GM21367 (cell line): Measurements from ENCODE around the gene TNFAIP8L3.
"Not testable (repeated sequence)": the region's sequence is repeated elsewhere in the genome, so short reads cannot be mapped to it uniquely, and the experiment has no call there.

Source experiments
- ATAC-seq: cut with Tn5 transposase; IDR thresholded peaks from one replicate; pipeline ENCODE4 v1.9.1; 2021; ENCODE audit not compliant: unreplicated experiment

TNFAIP8L3 gene

DNA sequence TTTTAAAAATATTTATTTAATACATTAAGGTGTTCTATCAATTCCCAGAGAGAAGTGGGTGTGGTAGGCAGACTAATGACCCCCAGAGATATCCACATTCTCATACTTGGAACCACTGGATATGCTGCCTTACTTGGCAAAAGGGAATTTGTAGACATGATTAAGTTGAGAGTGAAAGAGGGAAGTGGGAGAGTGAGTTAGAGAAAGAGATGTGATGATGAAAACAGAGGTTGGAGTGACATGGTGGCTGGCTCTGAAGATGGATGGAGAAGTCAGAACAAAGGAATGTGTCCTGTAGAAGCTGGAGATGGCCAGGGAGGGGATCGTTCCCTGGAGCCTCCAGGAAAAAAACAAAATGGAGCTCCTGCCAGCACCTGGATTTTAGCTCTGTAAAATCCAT lies 32.0 kb downstream of the TNFAIP8L3 start:
- ATAC-seq: no peak

DNA sequence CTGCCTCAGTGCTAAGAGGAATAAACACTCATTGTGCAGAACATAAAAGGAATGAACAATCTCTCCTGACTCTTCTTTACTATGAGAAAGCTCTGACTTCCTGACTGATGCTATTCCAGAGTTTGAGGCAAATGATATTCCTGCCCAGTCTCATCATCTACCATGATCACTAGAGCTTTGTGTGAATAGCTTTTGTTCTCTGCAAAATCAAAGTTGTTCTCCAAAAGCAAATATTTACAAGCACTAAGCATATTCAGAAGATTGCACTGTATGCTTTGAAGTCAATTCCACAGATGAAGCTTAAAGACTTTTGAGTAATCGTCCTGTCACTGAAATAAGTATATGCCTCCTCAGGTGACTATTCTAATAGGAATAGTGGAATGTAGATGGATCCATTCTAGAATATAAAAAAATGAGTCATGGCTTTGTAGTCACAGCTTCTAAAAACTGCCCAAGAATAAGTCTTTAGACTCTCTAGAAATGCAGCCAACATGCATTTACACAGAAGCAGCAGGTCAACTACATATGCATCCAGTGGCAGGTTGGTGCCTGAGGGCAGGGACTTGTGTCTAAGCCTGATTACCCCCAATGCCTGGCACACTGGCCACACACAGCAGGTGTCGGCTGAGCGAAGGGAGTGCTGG lies 34.6 kb downstream of the TNFAIP8L3 start:
- ATAC-seq: no peak

DNA sequence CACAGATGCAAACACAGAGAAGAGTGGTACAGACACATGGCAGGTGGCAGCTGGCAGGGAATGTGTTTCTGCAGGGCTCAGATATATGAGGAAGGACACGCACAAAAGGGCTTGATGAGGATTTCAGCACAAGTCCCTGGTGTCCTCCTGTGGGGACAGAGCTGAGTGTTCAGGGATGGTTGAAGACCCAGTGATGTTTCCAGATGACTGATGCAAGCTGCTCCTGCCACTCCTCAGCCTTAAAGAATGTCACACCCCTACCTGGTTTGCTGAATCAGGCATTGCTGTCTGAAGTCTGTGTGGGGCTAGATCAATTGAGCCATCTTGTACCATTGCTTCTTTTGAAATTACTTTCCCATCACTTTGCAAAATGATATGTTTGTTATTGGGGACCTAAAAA lies 40.2 kb downstream of the TNFAIP8L3 start:
- no peak for ATAC-seq

DNA sequence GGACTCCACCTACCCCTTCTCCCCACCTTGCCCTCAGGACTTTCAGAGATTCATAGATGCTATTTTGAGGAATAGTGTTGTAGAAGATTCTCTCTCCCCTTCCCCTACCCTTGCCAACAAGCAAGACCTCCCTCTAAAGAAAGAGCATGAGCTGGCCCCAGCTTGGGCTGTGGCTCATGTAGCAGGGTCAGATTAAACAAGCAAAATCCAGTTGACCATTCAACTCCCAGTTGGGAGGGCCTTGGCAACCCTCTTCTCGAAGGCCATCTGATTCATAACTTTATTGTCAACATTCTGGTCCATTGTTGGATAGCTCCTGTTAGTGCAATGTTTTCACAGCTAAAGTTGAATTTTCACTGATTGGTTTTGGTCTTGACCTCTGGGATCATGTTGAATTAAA lies 41.1 kb downstream of the TNFAIP8L3 start:
- ATAC-seq: no peak

DNA sequence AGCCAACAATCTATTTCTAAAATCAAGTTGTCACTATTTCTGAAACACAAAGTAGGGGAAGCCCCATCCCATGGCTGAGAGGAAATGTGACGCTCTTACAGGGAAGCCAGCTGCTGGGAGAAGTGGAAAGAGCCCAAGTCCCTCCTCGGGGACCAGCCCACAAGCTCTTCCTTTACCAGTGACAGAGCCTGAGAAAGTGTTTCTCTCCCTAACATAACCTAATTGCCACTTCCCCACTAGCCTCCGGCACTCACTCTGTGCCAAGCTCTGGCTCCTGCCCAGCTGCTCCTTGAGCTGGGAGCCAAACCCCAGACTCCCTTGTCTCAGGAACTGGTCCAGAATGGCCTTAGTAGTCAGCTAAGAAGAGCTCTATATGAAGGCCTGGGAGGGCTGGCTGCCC lies 42.9 kb downstream of the TNFAIP8L3 start:
- no peak for ATAC-seq

DNA sequence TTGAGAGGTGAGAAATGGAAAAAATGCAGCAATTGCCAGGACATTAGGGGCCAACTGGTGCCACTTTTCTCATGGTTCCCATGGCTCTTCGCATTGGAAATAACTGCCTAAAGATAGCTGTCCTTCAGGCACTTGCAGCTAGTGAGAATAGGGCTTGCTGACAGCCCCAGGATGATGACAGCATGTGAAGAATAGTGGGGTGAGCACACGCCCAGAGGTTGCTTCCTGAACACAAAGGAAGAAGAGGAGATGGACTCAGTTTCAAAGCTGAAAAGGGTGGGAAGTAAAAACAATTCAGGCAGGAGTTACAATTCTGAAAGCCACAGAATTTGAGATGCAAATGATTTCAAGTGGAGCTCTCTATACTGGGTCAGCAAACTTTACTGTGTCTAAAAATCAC lies 45.6 kb downstream of the TNFAIP8L3 start:
- no peak for ATAC-seq

DNA sequence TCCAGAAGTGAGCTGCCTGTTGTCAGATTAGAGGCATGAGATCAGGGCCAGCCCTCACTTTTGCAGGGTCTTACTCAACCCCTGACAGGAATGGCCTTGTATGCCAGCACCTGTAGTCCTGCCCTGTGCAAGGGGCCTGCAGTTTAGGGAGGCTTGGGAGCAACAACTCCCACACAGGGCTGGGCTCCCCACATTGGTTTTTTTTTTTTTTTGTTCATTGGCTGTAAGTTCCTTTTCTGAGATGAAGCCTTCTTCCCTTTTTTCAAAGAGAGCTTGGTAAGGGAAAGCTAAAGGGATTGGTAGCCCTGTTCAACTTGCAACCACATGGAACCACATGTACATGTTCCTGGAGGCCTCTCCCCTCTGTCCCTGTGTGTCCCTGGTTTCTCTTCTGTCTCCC lies 46.4 kb downstream of the TNFAIP8L3 start:
- no peak for ATAC-seq

DNA sequence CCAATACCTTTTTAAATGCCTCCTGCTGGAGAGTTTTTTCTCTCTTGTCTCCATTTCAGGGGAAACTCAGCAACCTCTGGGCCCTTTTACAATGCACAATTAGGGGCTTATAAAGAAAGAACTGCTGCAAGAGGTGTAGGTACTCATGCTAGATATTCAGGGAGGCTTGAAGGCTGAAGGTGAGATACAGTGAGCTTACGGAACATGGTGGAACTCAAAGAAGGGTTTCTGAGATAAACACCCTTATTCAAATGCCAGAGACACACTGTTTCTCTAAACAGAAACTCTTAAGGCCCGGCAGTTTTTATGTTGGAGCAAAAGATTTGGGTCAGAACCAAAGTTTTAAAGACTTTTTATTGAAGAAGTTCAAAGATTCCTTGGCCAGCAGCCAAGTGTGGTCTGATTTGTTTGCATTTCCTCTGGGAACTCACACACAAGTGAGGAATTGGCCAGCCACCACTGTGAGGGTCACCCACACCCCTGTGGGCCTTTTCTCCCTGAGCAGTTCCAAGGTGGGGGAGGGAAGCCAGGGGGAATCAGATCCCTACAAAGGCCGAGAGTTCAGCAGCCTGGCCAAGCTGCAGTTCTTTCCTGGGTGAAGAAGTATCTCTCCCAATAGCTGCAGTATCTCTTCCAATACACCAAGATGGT lies 47.8 kb downstream of the TNFAIP8L3 start:
- ATAC-seq: no peak

DNA sequence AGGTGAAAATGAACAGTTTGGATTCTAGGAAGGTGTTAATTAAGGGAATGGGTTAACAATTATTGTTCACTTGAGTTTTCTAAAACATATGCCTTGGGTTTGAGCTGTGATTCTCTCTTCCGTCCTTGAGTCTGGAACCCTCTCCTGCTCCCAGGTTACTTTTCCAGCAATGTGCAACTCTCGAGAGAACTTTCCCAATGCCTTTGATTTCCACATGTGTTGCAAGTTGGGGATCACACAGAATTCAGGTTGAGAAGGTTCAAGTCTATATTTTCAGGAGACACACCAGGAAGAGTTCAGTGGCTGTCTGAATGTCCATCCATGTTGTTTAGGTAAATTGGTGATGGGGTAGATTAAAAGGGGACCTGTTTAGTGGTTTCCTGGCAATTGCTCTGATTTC lies 48.7 kb downstream of the TNFAIP8L3 start:
- ATAC-seq: no peak

DNA sequence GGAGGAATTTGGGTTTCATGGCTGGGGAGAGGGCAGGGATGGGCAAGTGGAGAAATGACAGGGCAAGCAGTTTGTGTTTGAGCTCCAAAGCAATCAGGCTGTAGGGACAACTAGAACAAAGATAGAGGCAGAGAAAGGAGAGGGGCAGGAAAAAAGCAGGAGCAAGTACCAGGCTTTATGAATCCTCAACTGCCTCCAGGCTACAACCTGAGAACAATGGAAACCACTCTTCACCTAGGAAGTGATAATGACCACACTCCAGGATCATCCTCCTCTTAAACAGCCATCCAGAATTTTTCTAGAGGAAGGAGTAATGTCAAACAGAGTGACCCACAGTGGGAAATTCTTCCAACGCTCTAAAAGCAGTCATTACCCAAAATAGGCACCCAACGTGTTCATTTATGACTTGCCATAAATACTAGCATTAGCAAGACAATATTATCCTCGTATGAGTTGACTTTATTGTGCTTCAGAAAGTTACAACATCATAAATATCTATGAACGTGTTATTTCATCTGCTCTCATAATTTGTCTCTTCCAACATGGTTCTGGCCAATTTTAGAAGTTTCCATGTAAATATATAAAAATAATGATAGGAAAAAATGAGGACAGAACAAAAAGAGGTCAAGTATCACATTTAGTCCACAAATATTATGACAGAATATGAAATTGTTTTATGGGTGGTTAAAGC lies 50.5 kb downstream of the TNFAIP8L3 start:
- no peak for ATAC-seq

DNA sequence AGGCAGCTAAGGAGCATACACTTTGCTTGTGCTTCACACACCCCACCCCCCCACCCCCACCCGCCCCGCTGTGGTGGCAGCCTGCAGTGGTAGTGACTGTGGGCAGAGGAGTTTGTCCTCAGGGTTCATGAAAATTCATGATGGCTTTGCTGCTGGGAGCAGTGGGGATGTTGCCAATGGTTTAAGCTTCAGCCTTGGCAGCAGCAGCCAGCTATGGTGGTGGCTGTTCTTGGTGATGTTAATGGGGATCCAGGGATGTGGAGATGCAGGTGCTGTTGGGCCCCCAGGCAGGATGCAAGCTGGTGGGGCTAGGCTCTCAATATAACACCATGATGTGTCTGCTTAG lies 55.8 kb downstream of the TNFAIP8L3 start:
- ATAC-seq: no peak

DNA sequence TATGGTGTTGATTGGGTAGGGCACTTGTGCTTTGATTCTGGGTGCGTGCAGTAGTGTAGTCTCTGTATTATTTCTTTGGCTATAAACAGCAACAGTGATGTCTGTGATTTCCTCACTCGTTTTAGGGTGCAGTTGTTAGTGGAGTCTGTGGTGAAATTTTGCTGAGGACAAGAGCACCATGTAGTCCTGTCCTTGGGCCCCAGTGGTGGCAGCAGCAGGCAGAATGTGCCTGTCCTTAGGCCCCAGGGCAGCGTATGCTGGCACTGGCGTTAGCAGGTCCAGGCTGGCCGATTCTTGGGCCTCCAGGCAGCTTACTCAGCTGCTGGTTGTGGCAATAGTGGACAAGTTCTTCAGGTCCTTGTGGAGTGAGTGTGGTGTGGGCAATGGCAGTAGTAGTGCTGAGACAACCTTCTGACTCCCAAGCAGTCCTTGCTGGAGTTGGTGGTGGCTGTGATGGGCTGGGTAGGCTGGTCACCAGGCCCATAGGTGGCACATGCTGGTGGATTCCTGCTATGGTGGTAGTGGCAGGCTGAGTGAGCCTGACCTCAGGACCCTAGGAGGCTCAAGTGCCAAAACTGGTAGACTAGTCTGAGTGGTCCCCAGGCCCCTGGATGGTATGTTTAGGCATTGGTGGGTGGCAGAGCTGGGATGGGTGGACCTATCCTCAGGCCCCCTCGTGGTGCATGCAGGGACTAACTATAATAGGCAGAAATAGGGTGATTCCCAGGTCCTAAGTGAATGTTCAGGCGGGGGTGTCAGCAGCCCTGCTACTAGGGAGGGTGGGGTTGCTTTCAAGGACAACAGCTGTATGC lies 56.3 kb downstream of the TNFAIP8L3 start:
- no peak for ATAC-seq

DNA sequence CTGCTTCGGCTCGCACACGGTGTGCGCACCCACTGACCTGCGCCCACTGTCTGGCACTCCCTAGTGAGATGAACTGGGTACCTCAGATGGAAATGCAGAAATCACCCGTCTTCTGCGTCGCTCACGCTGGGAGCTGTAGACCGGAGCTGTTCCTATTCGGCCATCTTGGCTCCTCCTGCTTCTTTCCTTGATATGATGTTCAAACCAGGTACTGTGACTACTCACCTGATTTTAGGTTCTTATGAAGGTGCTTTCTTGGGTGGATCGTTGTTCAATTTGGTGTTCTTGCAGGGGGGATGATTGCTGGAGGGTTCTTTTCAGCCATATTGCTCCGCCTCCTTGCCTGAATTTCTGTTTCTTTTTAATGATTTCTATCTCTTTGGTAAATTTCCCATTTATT lies 57.2 kb downstream of the TNFAIP8L3 start:
- ATAC-seq: not testable (repeated sequence)

DNA sequence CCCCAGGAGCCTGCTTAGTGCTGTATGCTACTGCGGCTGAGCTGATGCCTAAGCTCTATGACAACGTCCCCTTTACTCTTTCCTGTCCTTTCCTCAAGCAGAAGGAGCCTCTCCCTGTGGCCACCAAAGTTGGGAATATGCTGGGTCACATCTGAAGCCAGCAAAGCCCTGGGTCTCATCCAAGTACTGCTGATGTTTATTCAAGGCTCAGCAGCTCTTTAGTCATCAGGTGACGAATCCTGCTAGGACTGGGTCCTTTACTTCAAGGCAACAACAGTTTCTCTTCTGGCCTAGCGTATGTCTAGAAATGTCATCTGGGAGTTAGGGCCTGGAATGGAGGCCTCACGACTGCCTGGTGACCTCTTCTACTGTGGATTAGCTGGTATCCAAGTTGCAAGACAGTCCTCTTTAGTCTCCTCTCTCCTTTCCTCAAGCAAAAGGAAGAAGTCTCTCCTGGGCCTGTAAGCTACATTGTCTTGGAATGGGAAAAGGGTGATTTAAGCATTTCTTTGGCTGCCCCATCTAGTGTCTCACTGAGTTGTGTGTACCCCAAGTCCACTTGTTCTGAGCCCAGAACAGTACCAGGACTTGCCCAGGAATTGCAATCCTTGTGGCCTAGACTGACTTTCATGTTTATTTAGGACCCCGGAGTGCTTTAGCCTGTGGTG lies 63.9 kb downstream of the TNFAIP8L3 start:
- no peak for ATAC-seq

DNA sequence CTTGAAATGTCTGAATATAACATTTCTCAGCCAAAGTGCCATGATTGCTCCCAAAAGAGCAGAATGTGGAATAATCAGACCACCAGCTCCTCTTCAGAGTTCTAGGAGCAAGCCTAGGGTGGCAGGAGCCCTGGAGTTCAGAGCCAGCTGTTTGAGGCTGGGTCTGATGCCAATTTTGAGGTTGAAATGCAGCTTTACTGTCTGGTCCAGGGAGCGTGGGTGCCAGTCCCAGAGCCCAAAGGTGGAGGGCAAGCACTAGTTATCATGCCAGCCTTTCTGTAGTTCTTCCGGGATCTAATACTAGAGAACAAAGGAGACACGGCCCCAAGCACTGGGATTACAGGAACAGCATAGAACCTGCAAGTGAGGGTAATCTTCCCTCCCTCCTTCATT lies 69.3 kb downstream of the TNFAIP8L3 start:
- no peak for ATAC-seq

DNA sequence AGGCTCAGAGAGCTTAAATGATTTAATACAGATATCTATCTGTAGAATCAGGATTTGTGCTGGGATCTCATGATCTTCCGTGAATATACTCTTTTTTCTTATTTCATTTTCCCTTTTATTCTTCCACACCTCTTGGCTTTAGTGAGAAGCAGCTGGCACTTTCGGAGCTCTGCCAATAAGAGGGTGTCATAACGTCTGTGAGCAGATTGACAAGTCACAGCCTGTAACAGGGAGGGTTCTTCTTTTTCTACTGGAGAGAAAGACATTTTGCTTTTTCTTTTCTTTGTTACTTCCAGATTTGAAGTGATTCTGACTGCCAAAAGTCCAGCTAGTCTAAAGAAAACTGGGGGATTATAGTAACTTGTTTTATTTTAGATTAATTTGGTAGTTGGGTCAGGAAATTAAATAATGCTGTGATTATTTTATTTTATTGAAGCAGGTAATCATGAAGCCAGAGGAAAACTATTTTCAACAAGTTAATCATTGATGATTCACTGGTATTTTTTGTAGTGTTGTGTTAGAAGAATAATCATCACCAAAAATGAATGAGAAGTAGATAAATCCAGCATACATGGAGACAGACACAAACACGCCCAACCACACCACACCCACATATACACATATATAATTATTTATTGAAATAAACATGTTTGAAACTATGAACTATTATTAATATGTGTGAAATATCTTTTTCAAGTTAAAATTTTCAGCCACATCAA lies 69.8 kb downstream of the TNFAIP8L3 start:
- ATAC-seq: no peak

DNA sequence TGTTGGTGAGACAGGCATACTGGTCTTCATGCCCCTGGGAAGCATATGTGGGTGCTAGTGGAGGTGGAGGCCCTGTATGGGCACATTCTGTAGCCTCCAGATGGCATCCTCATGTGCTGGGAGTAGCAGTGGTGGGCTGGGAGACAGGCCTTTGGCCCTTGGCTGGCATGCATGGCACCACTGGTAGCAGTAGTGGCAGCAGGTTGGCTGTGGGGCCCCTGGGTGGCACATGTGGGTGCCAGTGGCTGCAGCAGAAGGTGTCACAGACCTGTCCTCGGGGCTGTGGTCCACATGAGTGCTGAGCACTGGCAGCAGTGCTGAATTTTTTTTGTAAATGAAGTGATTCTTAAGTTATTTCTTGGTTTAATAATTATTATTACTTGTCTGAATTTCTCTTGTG lies 71.2 kb downstream of the TNFAIP8L3 start:
- no peak for ATAC-seq

DNA sequence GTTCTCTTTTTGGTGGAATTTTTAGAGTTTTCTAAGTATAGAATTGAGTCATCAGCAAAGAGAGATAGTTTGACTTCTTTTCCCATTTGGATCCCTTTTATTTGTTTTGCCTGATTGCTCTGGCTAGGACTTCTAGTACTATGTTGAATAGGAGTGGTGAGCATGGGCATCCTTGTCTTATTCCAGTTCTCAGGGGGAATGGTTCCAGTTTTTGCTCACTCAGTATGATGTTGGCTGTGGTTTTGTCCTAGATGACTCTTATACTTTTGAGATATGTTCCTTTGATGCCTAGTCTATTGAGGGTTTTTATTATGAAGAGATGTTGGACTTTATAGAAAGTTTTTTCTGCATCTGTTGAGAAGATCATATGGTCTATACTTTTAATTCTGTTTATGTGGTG lies 72.5 kb downstream of the TNFAIP8L3 start:
- no peak for ATAC-seq

DNA sequence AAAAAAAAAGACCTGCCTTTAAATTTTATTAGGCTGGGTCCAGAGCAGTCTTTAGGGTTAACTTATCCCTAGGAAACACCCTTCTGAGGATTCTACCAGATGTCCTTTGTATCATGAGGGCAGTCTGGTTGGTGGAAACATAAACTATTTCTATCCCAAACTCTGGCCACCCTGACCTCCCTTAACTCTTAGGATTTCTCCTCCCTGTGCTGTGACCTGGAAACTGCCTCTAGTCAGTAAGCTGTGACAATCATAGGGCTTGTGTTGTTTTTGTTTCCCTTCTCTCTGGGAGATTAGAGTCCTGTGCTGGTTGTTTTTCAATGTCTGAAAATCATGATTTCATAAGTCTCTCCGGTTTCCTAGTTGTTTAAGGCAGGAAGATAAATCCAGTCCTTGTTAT lies 78.1 kb downstream of the TNFAIP8L3 start:
- ATAC-seq: no peak

DNA sequence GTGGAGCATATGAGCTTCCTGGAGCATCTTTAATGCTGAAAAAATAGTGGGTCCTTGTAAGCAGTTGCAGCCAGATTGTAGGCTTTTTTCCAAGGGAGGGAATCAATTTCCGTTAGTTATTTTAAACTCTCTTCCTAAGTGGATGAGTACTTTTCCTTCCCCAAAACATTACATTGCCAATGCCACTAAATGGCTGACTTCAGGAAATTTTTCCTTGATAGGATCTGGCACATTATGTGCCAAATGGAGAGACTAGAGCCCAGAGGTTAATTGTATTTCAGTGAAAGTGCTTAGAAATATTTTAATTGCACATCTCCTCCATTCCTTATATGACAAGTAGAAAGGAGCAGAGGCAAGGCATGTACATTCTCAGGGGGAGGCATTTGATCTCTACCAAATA lies 83.5 kb downstream of the TNFAIP8L3 start:
- no peak for ATAC-seq
